HepG2 (cell line): Measurements from ENCODE around the gene RPS2. TPM values are rescaled to one million over a fixed set of nuclear protein-coding genes. Genes with fewer than 3 reads are reported as not detected.
A peak's percentile ranks its signal among the peaks of the same experiment; 100 is the strongest.

Experiments
- ATF7-NPFF ChIP-seq: sonication (generic); formaldehyde crosslinking; IDR thresholded peaks from 2 replicates; pipeline ENCODE4 v1.8.1; 2023; ENCODE audit warnings: mild to moderate bottlenecking, low read depth, missing genetic modification reagents, moderate library complexity
- HIC2 ChIP-seq: sonication (generic); formaldehyde crosslinking; IDR thresholded peaks from 2 replicates; pipeline ENCODE4 v1.9.0; 2022; ENCODE audit warnings: low read depth, missing genetic modification reagents
- HNRNPH1 ChIP-seq: fragments of 200-400 bp; formaldehyde crosslinking; optimal IDR thresholded peaks from 2 replicates; pipeline ENCODE3; 2017; ENCODE audit warnings: mild to moderate bottlenecking, low read depth, low read length
- KDM2A ChIP-seq: sonication (generic); formaldehyde crosslinking; IDR thresholded peaks from 2 replicates; pipeline ENCODE4 v1.4.0; 2020; ENCODE audit warnings: low read depth, missing genetic modification reagents, borderline replicate concordance
- KLF15 ChIP-seq: sonication (generic); formaldehyde crosslinking; IDR thresholded peaks from 2 replicates; pipeline ENCODE4 v1.8.1; 2023; ENCODE audit warnings: borderline replicate concordance, mild to moderate bottlenecking, inconsistent platforms, missing genetic modification reagents, mixed read lengths
- MAF1 ChIP-seq: sonication (generic); formaldehyde crosslinking; IDR thresholded peaks from 2 replicates; pipeline ENCODE4 v1.5.0; 2020; ENCODE audit warnings: missing genetic modification reagents, borderline replicate concordance
- MIER2 ChIP-seq: IDR thresholded peaks from 2 replicates; pipeline ENCODE4 v1.6.1; 2016; ENCODE audit warnings: missing biosample characterization, missing genetic modification reagents
- MZF1 ChIP-seq: sonication (generic); formaldehyde crosslinking; IDR thresholded peaks from 2 replicates; pipeline ENCODE4 v1.8.1; 2023; ENCODE audit warnings: mild to moderate bottlenecking, missing genetic modification reagents, borderline replicate concordance
- NBN ChIP-seq: fragments of 450-650 bp; conservative IDR thresholded peaks from 2 replicates; pipeline ENCODE4 v1.6.1; 2017
- NFIC ChIP-seq: IDR thresholded peaks from 2 replicates; pipeline ENCODE4 v1.6.1; 2012; ENCODE audit warnings: mild to moderate bottlenecking, low read length, inconsistent platforms
- POLR2A ChIP-seq, 2 experiments: IDR thresholded peaks; 2 replicates each; pipeline ENCODE4 v1.6.1; 2011; ENCODE audit warnings: low read depth in 2 of 2, low read length in 2 of 2, mild to moderate bottlenecking in 1 of 2, moderate library complexity in 1 of 2; ENCODE audit not compliant: insufficient read depth in 1 of 2
- POLR2G ChIP-seq: fragments of 200-400 bp; formaldehyde crosslinking; IDR thresholded peaks from 2 replicates; pipeline ENCODE4 v1.6.1; 2018; ENCODE audit warnings: mild to moderate bottlenecking, low read depth, low read length, moderate library complexity
- SIN3A ChIP-seq: IDR thresholded peaks from 2 replicates; pipeline ENCODE4 v1.6.1; 2011; ENCODE audit warnings: low read depth, mild to moderate bottlenecking, control low read depth, low read length, borderline replicate concordance
- SMAD9 ChIP-seq: sonication (generic); formaldehyde crosslinking; IDR thresholded peaks from 2 replicates; pipeline ENCODE4 v1.5.1; 2020; ENCODE audit warnings: mild to moderate bottlenecking, missing genetic modification reagents
- TBX2 ChIP-seq: sonication (generic); formaldehyde crosslinking; IDR thresholded peaks from 2 replicates; pipeline ENCODE4 v1.5.0; 2020; ENCODE audit warnings: missing genetic modification reagents, mild to moderate bottlenecking, borderline replicate concordance
- WIZ ChIP-seq: sonication (generic); formaldehyde crosslinking; IDR thresholded peaks from 2 replicates; pipeline ENCODE4 v1.5.1; 2020; ENCODE audit warnings: mild to moderate bottlenecking, missing genetic modification reagents
- ZNF12 ChIP-seq: sonication (generic); formaldehyde crosslinking; IDR thresholded peaks from 2 replicates; pipeline ENCODE4 v1.5.0; 2020; ENCODE audit warnings: missing genetic modification reagents
- ZNF251 ChIP-seq: sonication (generic); formaldehyde crosslinking; IDR thresholded peaks from 2 replicates; pipeline ENCODE4 v1.9.0; 2021; ENCODE audit warnings: mild to moderate bottlenecking, missing genetic modification reagents
- ZNF253 ChIP-seq: sonication (generic); formaldehyde crosslinking; IDR thresholded peaks from 2 replicates; pipeline ENCODE4 v1.8.0; 2022; ENCODE audit warnings: mild to moderate bottlenecking, missing genetic modification reagents, borderline replicate concordance
- ZNF510 ChIP-seq: sonication (generic); formaldehyde crosslinking; IDR thresholded peaks from 2 replicates; pipeline ENCODE4 v1.4.0; 2020; ENCODE audit warnings: low read depth, mild to moderate bottlenecking, missing genetic modification reagents
- ZNF619 ChIP-seq: sonication (generic); formaldehyde crosslinking; IDR thresholded peaks from 2 replicates; pipeline ENCODE4 v1.4.0; 2020; ENCODE audit warnings: mild to moderate bottlenecking, missing genetic modification reagents
- ZNF775 ChIP-seq: sonication (generic); formaldehyde crosslinking; IDR thresholded peaks from 2 replicates; pipeline ENCODE4 v1.4.0; 2020; ENCODE audit warnings: missing genetic modification reagents, mild to moderate bottlenecking, moderate library complexity, borderline replicate concordance
- polyA plus RNA-seq, 8 experiments: library from polyadenylated mRNA; depleted of rRNA in 3 of 8; stranded (reverse) in 7 of 8; unstranded in 1 of 8; fragments of >200 nt; fragmentation: Illumina TruSeq in 4 of 8; extraction: Trizol in 4 of 8; gene quantifications; 2 replicates each; pipeline versions ENCODE4 v1.2.1 to v1.2.3, GENCODE V29; 2011 to 2016; ENCODE audit warnings: low read depth in 4 of 8, missing spikeins in 1 of 8, mixed read lengths in 1 of 8; ENCODE audit not compliant: insufficient read depth in 1 of 8
- total RNA-seq, 5 experiments: library from RNA; depleted of rRNA; stranded (reverse); fragments of >200 nt; fragmentation: Illumina TruSeq; extraction: Trizol; gene quantifications; 2 replicates each; pipeline ENCODE4 v1.2.3, GENCODE V29; 2016; ENCODE audit warnings: low read depth in 1 of 5
- TF ChIP-seq, protein P1 (sequence below): sonication (generic); formaldehyde crosslinking; IDR thresholded peaks from 2 replicates; pipeline ENCODE4 v1.4.0; 2020; ENCODE audit warnings: missing genetic modification reagents

Gene RPS2
- total and polyA plus RNA-seq, 2 of the 13 experiments (the other 11 are each of a cell fraction or from before 2014, with no cell fraction given): 1,908 to 4,514 TPM

DNA sequence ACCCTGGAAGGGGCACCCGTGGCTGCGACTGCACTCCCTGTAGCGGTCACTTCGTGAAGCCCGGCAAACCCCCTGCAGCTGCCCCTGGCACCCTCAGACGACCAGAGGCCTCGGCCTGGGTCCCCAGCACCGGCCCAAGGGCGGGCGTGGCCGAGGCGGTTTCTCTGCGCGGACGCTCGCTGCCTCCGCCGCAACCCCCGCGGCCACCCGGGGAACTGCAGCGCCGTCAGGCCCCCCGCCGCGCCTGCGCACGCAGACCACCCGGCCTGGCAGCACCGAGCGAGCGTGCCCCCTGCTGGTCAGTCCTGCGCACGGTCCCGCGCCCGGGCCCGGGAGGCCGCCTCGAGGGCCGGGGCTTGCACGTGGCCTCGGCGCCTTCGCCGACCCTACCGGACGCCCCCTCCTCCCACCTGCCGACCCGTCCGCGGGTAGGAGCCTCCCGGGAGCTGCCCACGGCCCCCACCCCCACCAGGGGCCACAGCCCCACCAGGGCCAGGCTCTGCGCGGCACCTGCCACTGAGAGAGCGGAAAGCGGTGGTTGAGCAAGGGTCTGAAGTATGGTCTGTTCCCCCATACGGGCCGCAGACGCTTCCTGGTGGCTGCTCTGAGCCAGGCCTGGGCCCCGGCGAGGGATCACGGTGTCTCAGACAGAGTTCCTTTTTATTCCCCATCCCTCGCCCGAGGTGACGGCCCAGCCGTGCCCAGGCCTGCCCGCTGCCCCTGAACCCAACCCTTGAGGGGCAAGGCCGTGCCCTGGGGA, 34.9 kb downstream of the RPS2 start (continued):
- TF ChIP-seq KLF15 (0 out of 2 replicates have a peak, but pooled peaks have one; percentile 41), ZNF251 (CRISPR knock-in tag) (no peak), ATF7-NPFF (peak; percentile 80; the same call in 1 of the 2 replicates), ZNF510 (CRISPR knock-in tag) (no peak; the same call in 1 of the 2 replicates), MIER2 (no peak), POLR2A (IDR thresholded peaks at IDR 0.05; ENCODE audit: insufficient read depth in 1 of 2, low read depth in 2 of 2, low read length in 2 of 2) (peak; percentile 46 to 49; a peak in 3 of 4 replicates), POLR2G (peak; percentile 60), SIN3A (no peak), WIZ (peak; percentile 47; the same call in 1 of the 2 replicates), HIC2 (CRISPR knock-in tag) (peak; percentile 18; the same call in 1 of the 2 replicates), MAF1 (CRISPR knock-in tag) (no peak), MZF1 (CRISPR knock-in tag) (no peak), NBN (no peak), ZNF253 (CRISPR knock-in tag) (peak; percentile 90; the same call in 1 of the 2 replicates), TBX2 (CRISPR knock-in tag) (peak; percentile 53; the same call in 1 of the 2 replicates), SMAD9 (CRISPR knock-in tag) (0 out of 2 replicates have a peak, but pooled peaks have one; percentile 21), NFIC (no peak), KDM2A (CRISPR knock-in tag) (peak; percentile 43), ZNF775 (CRISPR knock-in tag) (no peak), HNRNPH1 (no peak), ZNF619 (CRISPR knock-in tag) (no peak), ZNF12 (CRISPR knock-in tag) (no peak)
- TF ChIP-seq, protein P1, sequence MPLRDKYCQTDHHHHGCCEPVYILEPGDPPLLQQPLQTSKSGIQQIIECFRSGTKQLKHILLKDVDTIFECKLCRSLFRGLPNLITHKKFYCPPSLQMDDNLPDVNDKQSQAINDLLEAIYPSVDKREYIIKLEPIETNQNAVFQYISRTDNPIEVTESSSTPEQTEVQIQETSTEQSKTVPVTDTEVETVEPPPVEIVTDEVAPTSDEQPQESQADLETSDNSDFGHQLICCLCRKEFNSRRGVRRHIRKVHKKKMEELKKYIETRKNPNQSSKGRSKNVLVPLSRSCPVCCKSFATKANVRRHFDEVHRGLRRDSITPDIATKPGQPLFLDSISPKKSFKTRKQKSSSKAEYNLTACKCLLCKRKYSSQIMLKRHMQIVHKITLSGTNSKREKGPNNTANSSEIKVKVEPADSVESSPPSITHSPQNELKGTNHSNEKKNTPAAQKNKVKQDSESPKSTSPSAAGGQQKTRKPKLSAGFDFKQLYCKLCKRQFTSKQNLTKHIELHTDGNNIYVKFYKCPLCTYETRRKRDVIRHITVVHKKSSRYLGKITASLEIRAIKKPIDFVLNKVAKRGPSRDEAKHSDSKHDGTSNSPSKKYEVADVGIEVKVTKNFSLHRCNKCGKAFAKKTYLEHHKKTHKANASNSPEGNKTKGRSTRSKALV (CRISPR knock-in tag): no peak
